ENCODE data around the gene TMEM59L.

TMEM59L gene

GRCh38 chr19:18609717-18610051, 3.0 kb upstream of the TMEM59L start:
- no peak for DNase-seq

GRCh38 chr19:18610245-18610555, 2.5 kb upstream of the TMEM59L start:
- DNase-seq, result no peak

- no peak for DNase-seq
Observed at GRCh38 chr19:18610556-18611326, 1.9 kb upstream of the TMEM59L start.

GRCh38 chr19:18611327-18612050, 1.2 kb upstream of the TMEM59L start:
- DNase-seq, result no peak

GRCh38 chr19:18612051-18612771, 459 bp upstream of the TMEM59L start:
- DNase-seq, result no peak

GRCh38 chr19:18613589-18614234, 1.0 kb downstream of the TMEM59L start:
- no peak for DNase-seq

- no peak for DNase-seq
Observed at GRCh38 chr19:18616023-18616422, 3.4 kb downstream of the TMEM59L start.

GRCh38 chr19:18617562-18617961, 4.9 kb downstream of the TMEM59L start:
- no peak for DNase-seq

- no peak for DNase-seq
Observed at GRCh38 chr19:18618236-18618635, 5.6 kb downstream of the TMEM59L start.

GRCh38 chr19:18620311-18620710, 7.6 kb downstream of the TMEM59L start:
- no peak for DNase-seq

GRCh38 chr19:18620902-18621301, 8.2 kb downstream of the TMEM59L start:
- DNase-seq, result no peak

- no peak for DNase-seq
Observed at GRCh38 chr19:18626906-18627305, 14.2 kb downstream of the TMEM59L start.

- DNase-seq, result no peak
Observed at GRCh38 chr19:18629166-18630088, 16.8 kb downstream of the TMEM59L start.

GRCh38 chr19:18633321-18633720, 20.7 kb downstream of the TMEM59L start:
- DNase-seq, result no peak

- DNase-seq, result no peak
Observed at GRCh38 chr19:18634612-18635297, 22.1 kb downstream of the TMEM59L start.

GRCh38 chr19:18635831-18636182, 23.1 kb downstream of the TMEM59L start:
- no peak for DNase-seq

GRCh38 chr19:18636183-18636968, 23.7 kb downstream of the TMEM59L start:
- DNase-seq, result peak; percentile 99

GRCh38 chr19:18636969-18637629, 24.4 kb downstream of the TMEM59L start, which contains the start of gene KLHL26:
Gene KLHL26, plus strand, starts transcription at chr19:18637028. Its CDS starts 27 bp downstream, at chr19:18637055.
- DNase-seq, result no peak

- DNase-seq, result peak; percentile 50
Observed at GRCh38 chr19:18637673-18638630, 25.3 kb downstream of the TMEM59L start.
